Measurements from ENCODE around the gene KIF23.

DNA sequence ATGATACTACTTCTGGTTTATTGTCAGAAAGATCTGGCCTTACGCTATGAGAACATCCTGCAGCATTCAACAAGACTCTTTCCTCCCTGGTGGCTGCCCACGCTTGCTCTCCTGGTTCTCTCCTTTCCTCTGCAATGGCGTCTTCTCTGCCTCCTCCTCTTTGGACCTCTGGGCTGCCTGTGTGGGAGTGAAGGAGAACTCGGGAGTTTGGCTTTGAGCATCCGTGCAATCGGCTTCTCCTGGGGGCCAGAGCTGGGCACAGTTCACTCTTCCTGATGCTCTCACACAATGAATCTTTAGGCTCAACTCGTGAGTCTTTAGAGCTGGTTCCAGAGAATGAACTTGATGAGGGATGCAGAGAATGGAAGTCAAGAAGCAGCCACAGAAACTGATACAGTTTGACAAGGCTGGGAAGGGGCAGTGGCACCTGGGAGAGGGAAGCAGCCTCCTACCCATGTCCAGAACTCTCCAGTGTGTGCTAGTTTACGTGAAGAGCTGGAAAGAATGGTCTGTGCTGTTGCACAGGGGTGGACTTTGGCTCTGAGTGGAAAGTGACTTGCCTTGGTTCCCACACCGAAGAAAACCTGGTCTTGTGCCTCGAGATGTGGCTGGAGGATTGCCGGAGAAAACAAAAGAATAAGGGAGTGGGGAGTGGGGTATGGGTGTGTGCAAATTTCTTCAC, 76.3 kb downstream of the KIF23 start:
- TF ChIP-seq, protein P1, sequence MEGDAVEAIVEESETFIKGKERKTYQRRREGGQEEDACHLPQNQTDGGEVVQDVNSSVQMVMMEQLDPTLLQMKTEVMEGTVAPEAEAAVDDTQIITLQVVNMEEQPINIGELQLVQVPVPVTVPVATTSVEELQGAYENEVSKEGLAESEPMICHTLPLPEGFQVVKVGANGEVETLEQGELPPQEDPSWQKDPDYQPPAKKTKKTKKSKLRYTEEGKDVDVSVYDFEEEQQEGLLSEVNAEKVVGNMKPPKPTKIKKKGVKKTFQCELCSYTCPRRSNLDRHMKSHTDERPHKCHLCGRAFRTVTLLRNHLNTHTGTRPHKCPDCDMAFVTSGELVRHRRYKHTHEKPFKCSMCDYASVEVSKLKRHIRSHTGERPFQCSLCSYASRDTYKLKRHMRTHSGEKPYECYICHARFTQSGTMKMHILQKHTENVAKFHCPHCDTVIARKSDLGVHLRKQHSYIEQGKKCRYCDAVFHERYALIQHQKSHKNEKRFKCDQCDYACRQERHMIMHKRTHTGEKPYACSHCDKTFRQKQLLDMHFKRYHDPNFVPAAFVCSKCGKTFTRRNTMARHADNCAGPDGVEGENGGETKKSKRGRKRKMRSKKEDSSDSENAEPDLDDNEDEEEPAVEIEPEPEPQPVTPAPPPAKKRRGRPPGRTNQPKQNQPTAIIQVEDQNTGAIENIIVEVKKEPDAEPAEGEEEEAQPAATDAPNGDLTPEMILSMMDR (IDR thresholded peaks at IDR 0.05) = no peak
- TF ChIP-seq POLR2AphosphoS5 (IDR thresholded peaks at IDR 0.05) (no peak), POLR2A (IDR thresholded peaks at IDR 0.05) (no peak), EP300 (IDR thresholded peaks at IDR 0.05) (no peak)
